Suprapubic skin (tissue), 3 donors: ENCODE results near the gene MLKL.

Experiments used
- CTCF ChIP-seq, 2 donors: fragments of 200-600 bp in 1 of 2; fragments of 450-650 bp in 1 of 2; sonication (generic) in 1 of 2; IDR thresholded peaks; one replicate each; pipeline ENCODE4 v1.5.1; 2016 to 2019; ENCODE audit warnings: antibody characterized with exemption in 2 of 2, mild to moderate bottlenecking in 1 of 2, moderate library complexity in 1 of 2
- POLR2A ChIP-seq, 2 donors: fragments of 450-650 bp; IDR thresholded peaks; one replicate each; pipeline ENCODE4 v1.6.1; 2017; ENCODE audit warnings: antibody characterized with exemption in 2 of 2, mild to moderate bottlenecking in 2 of 2, moderate library complexity in 2 of 2

GRCh38 chr16:74748616-74749026 lies 48.0 kb upstream of the MLKL start:
- TF ChIP-seq CTCF (IDR thresholded peaks at IDR 0.05) (no peak), POLR2A (IDR thresholded peaks at IDR 0.05) (no peak)
